ENCODE results near the gene ADAMTSL5.

ADAMTSL5 gene

DNA sequence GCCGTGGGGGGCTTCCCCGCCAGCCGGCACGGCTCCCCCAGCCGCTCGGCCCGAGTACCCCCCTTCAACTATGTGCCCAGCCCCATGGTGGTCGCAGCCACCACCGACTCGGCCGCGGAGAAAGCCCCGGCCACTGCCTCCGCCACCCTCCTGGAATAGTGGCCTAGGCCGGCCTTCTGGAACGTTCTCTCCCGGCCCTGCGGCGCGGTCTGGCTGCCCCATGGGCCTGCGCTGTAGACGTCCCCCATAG, 42.8 kb downstream of the ADAMTSL5 start:
- no peaks in the 10 kb centered on the region for H3K9me3 ChIP-seq (ENCODE audit: control insufficient read depth, insufficient read depth, low read length)
- peaks cover 53% of the 10 kb centered on the region for H3K27me3 ChIP-seq (ENCODE audit: control insufficient read depth, insufficient read depth, low read length)
- H3K36me3 ChIP-seq (ENCODE audit: control insufficient read depth, insufficient read depth, low read length), result no peaks in the 10 kb centered on the region; the same call in 1 of the 2 replicates
- H3K4me3 ChIP-seq (ENCODE audit: low read length), result no peak overlapping the region
- DNase-seq (ENCODE audit: low read depth, low spot score), result no peak
- H3K4me1 ChIP-seq (ENCODE audit: control insufficient read depth, insufficient read depth, low read length), result peaks cover 15% of the 10 kb centered on the region
- no peak overlapping the region for H3K27ac ChIP-seq (ENCODE audit: low read length)
- no CpG with 5 or more reads among the region's 22 CpGs for WGBS (ENCODE audit: insufficient coverage, insufficient read length)

DNA sequence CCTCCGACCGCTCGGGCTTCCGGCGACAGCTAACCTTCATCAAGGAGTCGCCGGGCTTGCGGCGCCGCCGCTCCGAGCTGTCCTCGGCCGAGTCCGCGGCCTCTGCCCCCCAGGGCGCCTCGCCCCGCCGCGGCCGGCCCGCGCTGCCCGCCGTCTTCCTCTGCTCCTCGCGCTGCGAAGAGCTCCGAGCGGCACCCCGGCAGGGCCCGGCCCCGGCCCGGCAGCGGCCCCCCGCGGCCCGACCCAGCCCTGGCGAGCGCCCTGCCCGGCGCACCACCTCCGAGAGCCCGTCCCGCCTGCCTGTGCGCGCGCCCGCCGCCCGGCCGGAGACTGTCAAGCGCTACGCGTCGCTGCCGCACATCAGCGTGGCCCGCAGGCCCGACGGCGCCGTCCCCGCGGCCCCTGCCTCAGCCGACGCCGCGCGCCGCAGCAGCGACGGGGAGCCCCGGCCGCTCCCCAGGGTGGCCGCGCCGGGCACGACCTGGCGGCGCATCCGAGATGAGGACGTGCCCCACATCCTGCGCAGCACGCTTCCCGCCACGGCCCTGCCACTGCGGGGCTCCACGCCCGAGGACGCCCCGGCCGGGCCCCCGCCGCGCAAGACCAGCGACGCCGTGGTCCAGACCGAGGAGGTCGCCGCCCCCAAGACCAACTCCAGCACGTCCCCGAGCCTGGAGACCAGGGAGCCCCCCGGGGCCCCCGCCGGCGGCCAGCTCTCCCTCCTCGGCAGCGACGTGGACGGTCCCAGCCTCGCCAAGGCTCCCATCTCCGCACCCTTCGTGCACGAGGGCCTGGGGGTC, 43.4 kb downstream of the ADAMTSL5 start:
- Histone ChIP-seq H3K36me3 (ENCODE audit: control insufficient read depth, insufficient read depth, low read length) (no peaks in the 10 kb centered on the region; the same call in 1 of the 2 replicates), H3K27me3 (ENCODE audit: control insufficient read depth, insufficient read depth, low read length) (peaks cover 57% of the 10 kb centered on the region), H3K9me3 (ENCODE audit: control insufficient read depth, insufficient read depth, low read length) (no peaks in the 10 kb centered on the region), H3K4me3 (ENCODE audit: low read length) (no peak overlapping the region; the same call in 1 of the 2 replicates), H3K27ac (ENCODE audit: low read length) (no peak overlapping the region), H3K4me1 (ENCODE audit: control insufficient read depth, insufficient read depth, low read length) (peaks cover 15% of the 10 kb centered on the region)
- WGBS (ENCODE audit: insufficient coverage, insufficient read length), result no CpG with 5 or more reads among the region's 117 CpGs
- no peak for DNase-seq (ENCODE audit: low read depth, low spot score)

DNA sequence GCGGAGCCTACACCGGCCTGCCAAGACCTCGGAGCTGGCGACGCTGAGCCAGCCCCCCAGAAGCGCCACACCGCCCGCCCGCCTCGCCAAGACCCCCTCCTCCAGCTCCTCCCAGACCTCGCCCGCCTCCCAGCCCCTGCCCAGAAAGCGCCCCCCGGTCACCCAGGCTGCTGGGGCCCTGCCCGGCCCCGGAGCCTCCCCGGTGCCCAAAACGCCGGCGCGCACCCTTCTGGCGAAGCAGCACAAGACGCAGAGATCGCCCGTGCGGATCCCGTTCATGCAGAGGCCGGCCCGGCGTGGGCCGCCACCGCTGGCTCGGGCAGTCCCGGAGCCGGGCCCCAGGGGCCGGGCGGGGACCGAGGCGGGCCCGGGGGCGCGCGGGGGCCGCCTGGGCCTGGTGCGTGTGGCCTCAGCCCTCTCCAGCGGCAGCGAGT, 44.0 kb downstream of the ADAMTSL5 start:
- no peak for DNase-seq (ENCODE audit: low read depth, low spot score)
- H3K27me3 ChIP-seq (ENCODE audit: control insufficient read depth, insufficient read depth, low read length), result peaks cover 59% of the 10 kb centered on the region
- no peak overlapping the region for H3K27ac ChIP-seq (ENCODE audit: low read length)
- no CpG with 5 or more reads among the region's 47 CpGs for WGBS (ENCODE audit: insufficient coverage, insufficient read length)
- H3K4me1 ChIP-seq (ENCODE audit: control insufficient read depth, insufficient read depth, low read length), result peaks cover 15% of the 10 kb centered on the region
- no peaks in the 10 kb centered on the region; the same call in 1 of the 2 replicates for H3K36me3 ChIP-seq (ENCODE audit: control insufficient read depth, insufficient read depth, low read length)
- H3K4me3 ChIP-seq (ENCODE audit: low read length), result no peak overlapping the region; the same call in 1 of the 2 replicates
- H3K9me3 ChIP-seq (ENCODE audit: control insufficient read depth, insufficient read depth, low read length), result no peaks in the 10 kb centered on the region

DNA sequence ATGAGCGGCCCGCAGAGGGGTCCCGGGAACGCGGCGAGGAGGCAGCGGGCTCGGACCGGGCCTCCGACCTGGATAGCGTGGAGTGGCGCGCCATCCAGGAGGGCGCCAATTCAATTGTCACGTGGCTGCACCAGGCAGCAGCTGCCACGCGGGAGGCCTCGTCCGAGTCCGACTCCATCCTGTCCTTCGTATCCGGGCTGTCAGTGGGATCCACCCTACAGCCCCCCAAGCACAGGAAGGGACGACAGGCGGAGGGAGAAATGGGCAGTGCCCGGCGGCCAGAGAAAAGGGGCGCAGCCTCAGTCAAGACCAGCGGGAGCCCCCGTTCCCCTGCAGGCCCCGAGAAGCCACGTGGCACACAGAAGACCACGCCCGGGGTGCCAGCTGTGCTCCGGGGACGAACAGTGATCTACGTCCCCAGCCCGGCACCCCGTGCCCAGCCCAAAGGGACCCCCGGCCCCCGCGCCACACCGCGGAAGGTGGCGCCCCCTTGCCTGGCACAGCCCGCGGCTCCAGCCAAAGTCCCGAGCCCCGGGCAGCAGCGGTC, 44.5 kb downstream of the ADAMTSL5 start:
- H3K4me1 ChIP-seq (ENCODE audit: control insufficient read depth, insufficient read depth, low read length), result peaks cover 15% of the 10 kb centered on the region
- H3K9me3 ChIP-seq (ENCODE audit: control insufficient read depth, insufficient read depth, low read length), result no peaks in the 10 kb centered on the region
- no CpG with 5 or more reads among the region's 49 CpGs for whole genome bisulfite sequencing (ENCODE audit: insufficient coverage, insufficient read length)
- H3K27ac ChIP-seq (ENCODE audit: low read length), result no peak overlapping the region
- no peak overlapping the region for H3K4me3 ChIP-seq (ENCODE audit: low read length)
- peaks cover 59% of the 10 kb centered on the region for H3K27me3 ChIP-seq (ENCODE audit: control insufficient read depth, insufficient read depth, low read length)
- no peak for DNase-seq (ENCODE audit: low read depth, low spot score)
- H3K36me3 ChIP-seq (ENCODE audit: control insufficient read depth, insufficient read depth, low read length), result no peaks in the 10 kb centered on the region; the same call in 1 of the 2 replicates

GRCh38 chr19:1467490-1468273, 45.1 kb downstream of the ADAMTSL5 start:
- H3K4me3 ChIP-seq (ENCODE audit: low read length), result no peak overlapping the region
- peaks cover 15% of the 10 kb centered on the region for H3K4me1 ChIP-seq (ENCODE audit: control insufficient read depth, insufficient read depth, low read length)
- H3K36me3 ChIP-seq (ENCODE audit: control insufficient read depth, insufficient read depth, low read length), result no peaks in the 10 kb centered on the region; the same call in 1 of the 2 replicates
- H3K27me3 ChIP-seq (ENCODE audit: control insufficient read depth, insufficient read depth, low read length), result peaks cover 59% of the 10 kb centered on the region
- no CpG with 5 or more reads among the region's 92 CpGs for WGBS (ENCODE audit: insufficient coverage, insufficient read length)
- DNase-seq (ENCODE audit: low read depth, low spot score), result no peak
- no peaks in the 10 kb centered on the region for H3K9me3 ChIP-seq (ENCODE audit: control insufficient read depth, insufficient read depth, low read length)
- no peak overlapping the region for H3K27ac ChIP-seq (ENCODE audit: low read length)

DNA sequence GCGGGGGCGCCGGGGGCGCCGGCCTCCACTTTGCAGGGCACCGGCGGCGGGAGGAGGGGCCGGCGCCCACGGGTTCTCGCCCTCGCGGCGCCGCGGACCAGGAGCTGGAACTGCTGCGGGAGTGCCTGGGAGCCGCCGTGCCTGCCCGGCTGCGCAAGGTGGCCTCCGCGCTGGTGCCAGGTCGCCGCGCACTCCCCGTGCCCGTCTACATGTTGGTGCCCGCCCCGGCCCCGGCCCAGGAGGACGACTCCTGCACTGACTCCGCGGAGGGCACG, 45.7 kb downstream of the ADAMTSL5 start:
- H3K4me3 ChIP-seq (ENCODE audit: low read length), result 0 out of 2 replicates have a peak overlapping the region, but pooled peaks have one; percentile 1
- peaks cover 57% of the 10 kb centered on the region for H3K27me3 ChIP-seq (ENCODE audit: control insufficient read depth, insufficient read depth, low read length)
- no peak overlapping the region for H3K27ac ChIP-seq (ENCODE audit: low read length)
- H3K36me3 ChIP-seq (ENCODE audit: control insufficient read depth, insufficient read depth, low read length), result no peaks in the 10 kb centered on the region; the same call in 1 of the 2 replicates
- H3K9me3 ChIP-seq (ENCODE audit: control insufficient read depth, insufficient read depth, low read length), result no peaks in the 10 kb centered on the region
- DNase-seq (ENCODE audit: low read depth, low spot score), result no peak
- peaks cover 15% of the 10 kb centered on the region for H3K4me1 ChIP-seq (ENCODE audit: control insufficient read depth, insufficient read depth, low read length)
- no CpG with 5 or more reads among the region's 36 CpGs for WGBS (ENCODE audit: insufficient coverage, insufficient read length)

DNA sequence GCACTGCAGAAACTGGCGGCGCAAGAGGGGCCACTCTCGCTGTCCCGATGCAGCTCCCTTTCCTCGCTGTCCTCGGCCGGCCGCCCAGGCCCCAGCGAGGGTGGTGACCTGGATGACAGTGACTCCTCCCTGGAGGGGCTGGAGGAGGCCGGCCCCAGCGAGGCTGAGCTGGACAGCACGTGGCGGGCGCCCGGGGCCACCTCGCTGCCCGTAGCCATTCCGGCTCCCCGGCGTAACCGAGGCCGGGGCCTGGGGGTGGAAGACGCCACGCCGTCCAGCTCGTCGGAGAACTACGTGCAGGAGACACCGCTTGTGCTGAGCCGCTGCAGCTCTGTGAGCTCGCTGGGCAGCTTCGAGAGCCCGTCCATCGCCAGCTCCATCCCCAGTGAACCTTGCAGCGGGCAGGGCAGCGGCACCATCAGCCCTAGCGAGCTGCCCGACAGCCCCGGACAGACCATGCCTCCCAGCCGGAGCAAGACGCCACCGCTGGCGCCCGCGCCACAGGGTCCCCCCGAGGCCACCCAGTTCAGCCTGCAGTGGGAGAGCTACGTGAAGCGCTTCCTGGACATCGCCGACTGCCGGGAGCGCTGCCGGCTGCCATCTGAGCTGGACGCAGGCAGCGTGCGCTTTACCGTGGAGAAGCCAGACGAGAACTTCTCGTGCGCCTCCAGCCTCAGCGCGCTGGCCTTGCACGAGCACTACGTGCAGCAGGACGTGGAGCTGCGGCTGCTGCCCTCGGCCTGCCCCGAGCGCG, 46.2 kb downstream of the ADAMTSL5 start:
- no peak for DNase-seq (ENCODE audit: low read depth, low spot score)
- Histone ChIP-seq H3K27me3 (ENCODE audit: control insufficient read depth, insufficient read depth, low read length) (peaks cover 54% of the 10 kb centered on the region), H3K4me1 (ENCODE audit: control insufficient read depth, insufficient read depth, low read length) (peaks cover 15% of the 10 kb centered on the region), H3K4me3 (ENCODE audit: low read length) (peak overlapping the region; percentile 1; the same call in 1 of the 2 replicates), H3K36me3 (ENCODE audit: control insufficient read depth, insufficient read depth, low read length) (no peaks in the 10 kb centered on the region; the same call in 1 of the 2 replicates), H3K9me3 (ENCODE audit: control insufficient read depth, insufficient read depth, low read length) (no peaks in the 10 kb centered on the region), H3K27ac (ENCODE audit: low read length) (no peak overlapping the region)
- WGBS (ENCODE audit: insufficient coverage, insufficient read length), result no CpG with 5 or more reads among the region's 70 CpGs

DNA sequence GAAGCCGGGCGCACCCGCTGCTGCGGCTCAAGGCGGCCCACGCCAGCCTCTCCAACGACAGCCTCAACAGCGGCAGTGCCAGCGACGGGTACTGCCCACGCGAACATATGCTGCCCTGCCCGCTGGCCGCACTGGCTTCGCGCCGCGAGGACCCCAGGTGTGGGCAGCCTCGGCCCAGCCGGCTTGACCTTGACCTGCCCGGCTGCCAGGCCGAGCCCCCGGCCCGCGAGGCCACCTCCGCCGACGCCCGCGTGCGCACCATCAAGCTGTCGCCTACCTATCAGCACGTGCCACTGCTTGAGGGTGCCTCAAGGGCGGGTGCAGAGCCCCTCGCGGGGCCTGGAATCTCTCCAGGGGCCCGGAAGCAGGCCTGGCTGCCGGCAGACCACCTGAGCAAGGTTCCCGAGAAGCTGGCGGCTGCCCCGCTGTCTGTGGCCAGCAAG, 46.8 kb downstream of the ADAMTSL5 start:
- no peak overlapping the region for H3K4me3 ChIP-seq (ENCODE audit: low read length)
- WGBS (ENCODE audit: insufficient coverage, insufficient read length), result no CpG with 5 or more reads among the region's 41 CpGs

DNA sequence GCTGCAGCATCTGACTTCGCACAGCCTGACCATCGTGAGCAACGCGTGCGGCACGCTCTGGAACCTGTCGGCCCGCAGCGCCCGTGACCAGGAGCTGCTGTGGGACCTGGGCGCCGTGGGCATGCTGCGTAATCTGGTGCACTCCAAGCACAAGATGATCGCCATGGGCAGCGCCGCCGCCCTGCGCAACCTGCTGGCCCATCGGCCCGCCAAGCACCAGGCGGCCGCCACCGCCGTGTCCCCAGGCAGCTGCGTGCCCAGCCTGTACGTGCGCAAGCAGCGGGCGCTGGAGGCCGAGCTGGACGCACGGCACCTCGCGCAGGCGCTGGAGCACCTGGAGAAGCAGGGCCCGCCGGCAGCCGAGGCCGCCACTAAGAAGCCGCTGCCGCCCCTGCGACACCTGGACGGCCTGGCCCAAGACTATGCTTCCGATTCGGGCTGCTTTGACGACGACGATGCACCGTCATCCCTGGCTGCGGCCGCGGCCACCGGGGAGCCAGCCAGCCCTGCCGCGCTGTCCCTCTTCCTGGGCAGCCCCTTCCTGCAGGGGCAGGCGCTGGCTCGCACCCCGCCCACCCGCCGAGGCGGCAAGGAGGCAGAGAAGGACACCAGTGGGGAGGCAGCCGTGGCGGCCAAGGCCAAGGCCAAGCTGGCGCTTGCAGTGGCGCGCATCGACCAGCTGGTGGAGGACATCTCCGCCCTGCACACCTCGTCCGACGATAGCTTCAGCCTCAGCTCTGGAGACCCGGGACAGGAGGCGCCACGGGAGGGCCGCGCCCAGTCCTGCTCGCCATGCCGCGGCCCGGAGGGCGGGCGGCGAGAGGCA, 47.4 kb downstream of the ADAMTSL5 start:
- Histone ChIP-seq H3K27ac (ENCODE audit: low read length) (no peak overlapping the region), H3K4me1 (ENCODE audit: control insufficient read depth, insufficient read depth, low read length) (peaks cover 11% of the 10 kb centered on the region; the same call in 1 of the 2 replicates), H3K36me3 (ENCODE audit: control insufficient read depth, insufficient read depth, low read length) (no peaks in the 10 kb centered on the region; the same call in 1 of the 2 replicates), H3K4me3 (ENCODE audit: low read length) (no peak overlapping the region), H3K27me3 (ENCODE audit: control insufficient read depth, insufficient read depth, low read length) (peaks cover 51% of the 10 kb centered on the region), H3K9me3 (ENCODE audit: control insufficient read depth, insufficient read depth, low read length) (no peaks in the 10 kb centered on the region)
- DNase-seq (ENCODE audit: low read depth, low spot score), result no peak
- whole genome bisulfite sequencing (ENCODE audit: insufficient coverage, insufficient read length), result no CpG with 5 or more reads among the region's 83 CpGs

More for the DNA sequence above, 46.8 kb downstream of the ADAMTSL5 start:
- Histone ChIP-seq H3K27me3 (ENCODE audit: control insufficient read depth, insufficient read depth, low read length) (peaks cover 51% of the 10 kb centered on the region), H3K4me1 (ENCODE audit: control insufficient read depth, insufficient read depth, low read length) (peaks cover 12% of the 10 kb centered on the region; the same call in 1 of the 2 replicates), H3K27ac (ENCODE audit: low read length) (no peak overlapping the region), H3K9me3 (ENCODE audit: control insufficient read depth, insufficient read depth, low read length) (no peaks in the 10 kb centered on the region), H3K36me3 (ENCODE audit: control insufficient read depth, insufficient read depth, low read length) (no peaks in the 10 kb centered on the region; the same call in 1 of the 2 replicates)
- no peak for DNase-seq (ENCODE audit: low read depth, low spot score)

Measured in iPS DF 6.9 (cell line).